Testis (tissue), 2 donors: ENCODE data around the gene VRK1.

Source experiments
- CTCF ChIP-seq, 3 experiments: fragments of 450-650 bp in 2 of 3; fragments of 200-600 bp in 1 of 3; sonication (generic) in 1 of 3; IDR thresholded peaks; one replicate each; pipeline ENCODE4 v1.5.1; 2016 to 2019; ENCODE audit warnings: antibody characterized with exemption in 3 of 3, mild to moderate bottlenecking in 2 of 3, moderate library complexity in 1 of 3
- POLR2A ChIP-seq: fragments of 450-650 bp; IDR thresholded peaks from one replicate; pipeline ENCODE4 v1.6.1; 2017; ENCODE audit warnings: antibody characterized with exemption, mild to moderate bottlenecking, moderate library complexity

- TF ChIP-seq POLR2A: no peak
- TF ChIP-seq CTCF (IDR thresholded peaks at IDR 0.05): no peak
Observed at GRCh38 chr14:96902004-96902403, 104.8 kb downstream of the VRK1 start.
